Activated CD4-positive, alpha-beta T cell treated with anti-CD3 and anti-CD28 coated beads, Interleukin-2, amount 50 U/mL, for 1 hour (primary cell): ENCODE data around the gene BBLN.
"Not testable (repeated sequence)": the region's sequence is repeated elsewhere in the genome, so short reads cannot be mapped to it uniquely, and the experiment has no call there.

Source experiments
- DNase-seq: peaks from one replicate; pipeline ENCODE4 v3.0.0-alpha.2; 2020

BBLN gene

DNA sequence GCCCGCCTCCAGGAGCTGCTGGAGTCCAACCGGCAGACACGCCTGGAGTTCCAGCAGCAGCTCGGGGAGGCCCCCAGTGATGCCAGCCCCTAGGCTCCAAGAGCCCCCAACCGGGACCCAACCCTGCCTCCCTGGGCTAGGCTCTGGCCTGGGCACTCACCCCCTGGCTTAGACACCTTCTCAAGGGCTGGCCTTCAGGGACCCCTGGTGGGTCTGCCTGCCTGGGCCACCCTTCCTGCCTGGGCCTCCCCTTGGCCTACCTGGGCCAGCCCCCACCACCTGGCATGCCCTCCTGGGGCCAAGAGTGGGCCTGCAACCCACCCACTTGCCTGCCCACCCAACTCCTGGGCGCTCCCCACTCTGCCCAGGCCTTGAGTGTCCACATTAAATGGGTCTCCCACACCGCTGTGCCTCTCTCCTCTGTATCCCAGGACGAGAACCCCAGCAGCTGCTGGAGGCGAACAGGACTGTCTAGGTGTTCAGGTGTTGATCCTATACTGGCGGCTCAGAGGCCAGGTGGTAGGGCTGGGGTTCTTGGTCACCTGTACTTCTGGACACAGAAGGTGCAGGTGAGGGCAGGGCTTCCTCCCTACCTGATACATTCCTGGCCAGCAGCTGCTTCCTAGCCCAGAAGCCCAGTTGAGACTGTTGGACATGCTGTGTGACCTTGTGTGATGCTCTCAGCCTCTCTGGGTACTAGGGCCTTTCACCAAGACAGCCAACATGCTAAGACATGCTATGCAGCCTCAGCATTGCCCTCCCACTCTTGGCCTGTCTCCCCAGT, 3.6 kb downstream of the BBLN start:
- no peak for DNase-seq

DNA sequence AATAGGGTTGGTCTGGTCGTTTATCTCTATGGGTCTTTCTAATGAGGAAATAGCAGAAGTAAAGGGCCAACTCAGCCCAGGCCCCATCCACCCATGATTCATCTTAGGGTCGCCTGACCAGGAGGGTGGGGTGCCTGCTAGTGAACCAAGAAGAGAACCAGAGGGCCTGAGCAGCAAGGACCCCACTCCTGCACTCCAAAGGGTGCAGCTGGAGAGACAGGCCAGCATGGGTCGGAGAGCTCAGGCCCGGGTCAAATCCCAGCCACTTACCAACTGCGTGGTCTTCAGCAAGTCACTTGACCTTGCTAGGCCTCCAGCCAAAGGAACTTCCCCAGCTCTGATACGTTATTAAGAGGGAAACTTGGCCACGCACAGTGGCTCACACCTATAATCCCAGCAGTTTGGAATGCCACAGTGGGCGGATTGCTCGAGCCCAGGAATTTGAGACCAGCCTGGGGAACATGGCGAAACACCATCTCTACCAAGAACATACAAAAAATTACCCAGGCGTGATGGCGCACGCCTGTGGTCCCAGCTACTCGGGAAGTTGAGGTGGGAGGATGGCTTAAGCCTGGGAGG, 4.3 kb downstream of the BBLN start:
- no peak for DNase-seq

DNA sequence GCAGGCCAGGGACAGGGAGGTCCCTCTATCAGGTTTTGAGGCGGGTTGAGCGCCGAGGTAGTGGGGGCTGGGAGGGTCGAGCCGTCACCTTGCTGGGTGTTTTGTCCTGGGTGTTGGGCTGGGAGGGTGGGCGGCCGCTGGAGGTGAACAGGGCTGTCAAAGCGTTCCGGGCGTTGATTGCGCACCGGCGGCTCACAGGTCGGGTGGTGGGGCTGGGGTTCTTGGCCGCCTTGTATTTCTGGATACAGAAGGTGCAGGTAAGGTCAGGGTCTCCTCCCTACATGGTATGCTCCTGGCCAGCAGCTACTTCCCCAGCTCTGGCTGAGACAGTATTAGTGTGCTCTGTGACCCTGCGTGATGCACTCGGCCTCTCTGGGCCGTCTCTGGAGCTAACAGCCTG, 6.1 kb downstream of the BBLN start:
- DNase-seq, result no peak

- DNase-seq, result no peak
Measured at GRCh38 chr9:128167209-128167608, 7.1 kb downstream of the BBLN start.

- DNase-seq, result no peak
Measured at GRCh38 chr9:128168731-128169308, 8.8 kb downstream of the BBLN start.

GRCh38 chr9:128169492-128169891, 9.4 kb downstream of the BBLN start:
- DNase-seq, result no peak

GRCh38 chr9:128169925-128170324, 9.9 kb downstream of the BBLN start:
- DNase-seq, result no peak

- DNase-seq, result no peak
Measured at GRCh38 chr9:128174062-128174461, 14.0 kb downstream of the BBLN start.

- DNase-seq, result no peak
Measured at GRCh38 chr9:128175102-128175563, 15.1 kb downstream of the BBLN start.

DNA sequence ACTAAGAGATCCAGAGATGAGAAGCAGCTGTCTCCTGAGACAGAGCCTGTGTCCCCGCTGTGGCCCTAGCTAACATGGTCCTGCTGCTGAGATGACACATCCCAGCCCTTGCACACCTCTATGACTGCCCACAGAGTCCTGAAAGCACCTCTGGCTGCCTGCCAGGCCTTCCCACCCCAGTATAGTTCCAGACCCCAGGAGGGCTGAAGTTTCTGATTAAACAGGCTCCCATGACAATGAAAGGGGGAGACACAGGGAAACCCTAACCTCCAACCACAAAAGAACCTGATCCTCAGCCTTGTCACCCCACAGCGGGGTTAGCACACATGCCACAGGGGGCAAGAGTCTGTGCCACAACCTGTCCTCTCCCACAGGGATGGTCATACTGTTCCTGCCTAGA, 15.7 kb downstream of the BBLN start:
- no peak for DNase-seq

GRCh38 chr9:128178806-128179431, 18.9 kb downstream of the BBLN start:
- DNase-seq, result no peak

GRCh38 chr9:128180001-128180400, 19.9 kb downstream of the BBLN start:
- DNase-seq, result no peak

- DNase-seq, result no peak
Measured at GRCh38 chr9:128180447-128180846, 20.4 kb downstream of the BBLN start.

DNA sequence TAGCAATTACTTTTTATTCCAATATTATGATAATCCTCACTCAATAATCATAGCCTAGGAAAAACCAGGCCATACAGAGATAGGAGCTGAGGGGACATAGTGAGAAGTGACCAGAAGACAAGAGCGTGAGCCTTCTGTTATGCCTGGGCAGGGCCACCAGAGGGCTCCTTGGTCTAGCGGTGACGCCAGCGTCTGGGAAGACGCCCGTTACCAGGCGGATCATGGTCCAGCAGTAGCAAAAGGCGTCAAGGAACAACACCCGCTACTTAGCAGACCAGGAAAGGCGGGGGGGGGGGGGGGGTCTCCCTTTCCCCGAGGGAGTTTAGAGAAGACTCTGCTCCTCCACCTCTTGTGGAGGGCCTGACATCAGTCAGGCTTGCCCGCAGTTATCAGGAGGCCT, 21.4 kb downstream of the BBLN start:
- not testable (repeated sequence) for DNase-seq

DNA sequence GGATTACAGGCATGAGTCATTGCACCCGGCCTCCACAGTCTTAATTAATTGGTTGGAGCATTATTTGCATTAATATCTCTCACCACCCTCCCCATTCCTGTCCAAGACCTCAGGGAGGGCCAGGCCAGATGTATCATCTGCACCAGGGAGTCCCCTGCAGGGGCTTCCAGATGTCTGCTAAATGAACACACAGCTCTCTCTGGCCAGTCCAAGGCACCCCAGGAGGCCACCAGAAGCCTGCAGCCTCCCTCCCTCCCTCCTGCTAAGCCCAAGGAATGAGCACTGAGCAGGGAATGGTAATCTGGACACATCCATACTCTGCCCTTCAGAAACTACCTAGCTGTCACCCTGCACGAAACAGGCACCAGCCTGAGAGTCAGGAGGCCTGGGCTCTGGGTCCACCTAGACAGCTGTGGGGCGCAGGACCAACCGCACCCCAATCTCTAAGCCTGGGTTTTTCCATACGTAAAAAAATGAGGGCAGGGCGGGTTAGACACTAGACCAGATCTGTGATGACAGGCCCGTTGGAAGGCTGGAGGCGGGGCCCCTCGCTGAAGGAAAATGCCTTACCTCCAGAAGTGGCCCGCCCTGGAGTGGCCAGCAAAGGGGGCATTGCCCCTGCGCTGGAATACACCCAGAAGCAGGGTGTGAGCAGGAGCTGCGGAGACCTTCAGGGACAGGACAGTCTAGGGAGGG, 23.0 kb downstream of the BBLN start:
- no peak for DNase-seq

DNA sequence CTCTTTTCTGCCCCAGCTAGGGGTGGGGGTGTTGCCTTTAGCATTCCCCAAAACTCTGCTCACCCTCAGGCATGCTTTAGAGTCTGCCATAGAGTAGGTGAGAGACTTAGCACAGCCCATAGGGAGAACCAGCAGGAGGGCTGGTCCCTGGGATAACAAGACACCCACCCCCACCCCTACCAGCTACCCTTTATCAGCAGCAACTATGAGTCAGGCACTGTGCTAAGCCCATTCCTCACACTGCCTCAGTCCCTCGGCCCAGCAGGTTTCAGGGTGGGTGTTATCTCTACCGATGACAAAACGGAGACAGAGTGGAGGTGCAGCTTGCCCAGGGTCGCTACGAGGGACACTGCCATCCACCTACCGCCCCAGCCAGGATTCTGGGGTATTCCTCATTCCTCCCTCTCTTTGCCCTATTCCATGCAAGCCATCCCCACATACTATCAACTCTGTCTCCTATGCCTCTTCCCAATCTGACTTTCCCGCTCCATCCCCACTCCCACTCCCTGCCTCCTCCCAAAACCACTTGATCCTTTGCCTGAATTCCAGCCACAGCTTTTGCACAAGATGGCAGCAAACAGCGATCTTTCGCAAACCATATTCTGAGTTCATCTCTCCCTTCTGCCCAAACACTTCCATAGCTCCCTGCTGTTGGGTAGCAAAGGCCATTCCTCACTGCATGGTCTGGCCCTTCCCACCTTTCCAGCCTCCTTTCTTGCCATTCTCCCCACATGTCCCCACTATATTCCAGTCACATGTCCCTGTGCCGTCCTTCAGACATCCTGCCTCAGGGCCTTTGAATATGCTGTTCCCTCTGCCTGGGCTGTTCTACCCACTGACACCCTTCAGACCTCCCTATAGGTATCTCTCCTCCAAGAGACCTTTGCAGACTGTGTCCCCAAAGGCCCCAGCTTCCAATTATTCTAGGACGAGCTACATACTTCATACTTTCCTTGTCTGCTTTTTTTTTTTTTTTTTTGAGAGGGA, 26.2 kb downstream of the BBLN start:
- no peak for DNase-seq

- no peak for DNase-seq
Measured at GRCh38 chr9:128187361-128187760, 27.3 kb downstream of the BBLN start.

DNA sequence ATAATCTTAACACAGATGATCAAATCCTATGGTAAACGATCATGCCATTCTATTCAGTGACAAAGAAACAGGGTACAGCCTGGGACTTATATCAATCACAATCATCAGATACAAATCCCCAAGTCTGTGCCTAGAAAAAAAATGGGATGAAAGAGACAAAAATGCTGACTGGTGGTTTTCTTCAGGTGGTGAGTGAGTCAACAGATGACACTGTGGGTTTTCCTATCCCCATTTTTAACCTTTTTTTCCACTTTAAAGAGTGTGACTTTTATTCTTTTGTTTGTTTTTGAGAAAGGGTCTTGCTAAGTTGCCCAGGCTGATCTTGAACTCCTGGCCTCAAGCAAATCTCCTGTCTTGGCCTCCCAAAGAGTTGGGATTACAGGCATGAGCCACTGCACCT, 28.1 kb downstream of the BBLN start:
- DNase-seq, result no peak

DNA sequence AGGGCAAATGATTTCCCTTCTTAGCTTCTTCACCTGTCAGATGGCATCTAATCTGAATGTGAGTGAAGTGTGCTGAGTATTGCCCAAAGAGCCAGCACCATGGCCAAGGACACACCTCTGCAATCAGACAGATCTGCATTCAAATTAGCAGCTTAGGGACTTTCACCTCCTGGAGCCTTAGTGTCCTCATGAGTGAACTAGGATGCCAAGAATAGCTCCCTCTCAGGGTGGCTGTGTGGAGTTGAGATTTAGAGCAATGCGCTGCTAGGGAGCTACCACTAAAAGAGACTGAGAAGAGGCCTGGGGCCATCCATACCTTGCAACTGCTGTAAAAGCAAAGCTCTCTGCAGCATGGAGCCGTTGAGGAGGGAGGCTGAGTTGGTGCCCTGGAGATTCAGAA, 29.9 kb downstream of the BBLN start:
- no peak for DNase-seq

DNA sequence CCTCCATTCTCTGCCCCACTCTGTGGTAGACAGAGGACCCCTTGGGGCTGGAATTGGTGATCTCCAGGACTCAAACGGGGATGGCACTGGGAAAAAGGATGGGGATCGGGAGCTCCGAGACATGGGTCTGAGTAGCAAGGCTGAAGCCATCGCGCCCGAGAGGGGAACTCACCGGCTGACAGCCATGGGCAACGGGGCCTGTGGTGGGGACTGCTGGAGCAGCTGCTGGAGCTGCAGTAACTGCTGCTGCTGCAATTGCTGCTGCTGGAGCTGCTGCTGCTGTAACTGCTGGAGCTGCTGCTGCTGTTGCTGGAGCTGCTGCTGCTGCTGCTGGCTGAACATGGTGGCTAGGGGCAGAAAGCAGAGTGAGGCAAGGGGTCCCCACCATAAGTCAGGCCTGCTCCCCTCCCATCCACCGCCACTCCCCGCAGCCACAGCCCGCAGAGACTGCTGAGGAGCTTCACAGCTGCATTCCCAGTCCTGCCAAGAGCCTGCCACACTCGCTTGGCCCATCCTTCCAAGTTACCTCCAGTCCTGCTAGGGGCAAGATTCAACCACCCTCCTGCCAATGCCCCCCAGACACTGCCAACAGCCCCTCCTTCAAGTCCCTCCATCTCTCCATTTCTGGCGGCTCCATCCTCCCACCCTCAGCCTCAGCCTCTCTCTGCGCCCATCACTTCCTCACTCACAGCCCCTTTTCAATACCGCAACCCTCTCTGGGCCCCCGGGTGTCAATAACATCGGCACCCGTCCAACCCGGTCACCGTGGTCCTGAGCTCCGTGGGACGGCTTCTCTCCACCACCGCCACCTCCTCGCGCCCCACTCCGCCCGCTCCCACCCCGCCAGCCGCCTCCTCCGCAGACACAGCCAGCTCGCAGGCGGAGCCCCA, 30.7 kb downstream of the BBLN start:
- no peak for DNase-seq
